Esophagus muscularis mucosa (tissue), 4 donors: ENCODE measurements around the gene SDK1.
"Not testable (repeated sequence)": the region's sequence is repeated elsewhere in the genome, so short reads cannot be mapped to it uniquely, and the experiment has no call there.

Experiments
- EP300 ChIP-seq: sonication (generic); formaldehyde crosslinking; IDR thresholded peaks from one replicate; pipeline ENCODE4 v1.6.1; 2017; ENCODE audit warnings: antibody characterized with exemption
- POLR2A ChIP-seq: fragments of 450-650 bp; IDR thresholded peaks from one replicate; pipeline ENCODE4 v1.6.1; 2017; ENCODE audit warnings: antibody characterized with exemption, moderate library complexity, mild to moderate bottlenecking, low read depth
- TF ChIP-seq, protein P1 (sequence below), 3 experiments: fragments of 200-600 bp in 2 of 3; fragments of 450-650 bp in 1 of 3; sonication (generic) in 2 of 3; IDR thresholded peaks; one replicate each; pipeline ENCODE4 v1.5.1; 2017 to 2019; ENCODE audit warnings: antibody characterized with exemption in 3 of 3, mild to moderate bottlenecking in 2 of 3, moderate library complexity in 1 of 3

DNA sequence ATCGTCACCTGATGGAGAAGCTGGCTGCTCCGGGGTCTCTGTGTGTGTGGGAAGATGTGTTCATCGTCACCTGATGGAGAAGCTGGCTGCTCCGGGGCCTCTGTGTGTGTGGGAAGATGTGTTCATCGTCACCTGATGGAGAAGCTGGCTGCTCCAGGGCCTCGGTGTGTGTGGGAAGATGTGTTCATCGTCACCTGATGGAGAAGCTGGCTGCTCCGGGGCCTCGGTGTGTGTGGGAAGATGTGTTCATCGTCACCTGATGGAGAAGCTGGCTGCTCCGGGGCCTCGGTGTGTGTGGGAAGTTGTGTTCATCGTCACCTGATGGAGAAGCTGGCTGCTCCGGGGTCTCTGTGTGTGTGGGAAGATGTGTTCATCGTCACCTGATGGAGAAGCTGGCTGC, 959.1 kb downstream of the SDK1 start:
- TF ChIP-seq, protein P1, sequence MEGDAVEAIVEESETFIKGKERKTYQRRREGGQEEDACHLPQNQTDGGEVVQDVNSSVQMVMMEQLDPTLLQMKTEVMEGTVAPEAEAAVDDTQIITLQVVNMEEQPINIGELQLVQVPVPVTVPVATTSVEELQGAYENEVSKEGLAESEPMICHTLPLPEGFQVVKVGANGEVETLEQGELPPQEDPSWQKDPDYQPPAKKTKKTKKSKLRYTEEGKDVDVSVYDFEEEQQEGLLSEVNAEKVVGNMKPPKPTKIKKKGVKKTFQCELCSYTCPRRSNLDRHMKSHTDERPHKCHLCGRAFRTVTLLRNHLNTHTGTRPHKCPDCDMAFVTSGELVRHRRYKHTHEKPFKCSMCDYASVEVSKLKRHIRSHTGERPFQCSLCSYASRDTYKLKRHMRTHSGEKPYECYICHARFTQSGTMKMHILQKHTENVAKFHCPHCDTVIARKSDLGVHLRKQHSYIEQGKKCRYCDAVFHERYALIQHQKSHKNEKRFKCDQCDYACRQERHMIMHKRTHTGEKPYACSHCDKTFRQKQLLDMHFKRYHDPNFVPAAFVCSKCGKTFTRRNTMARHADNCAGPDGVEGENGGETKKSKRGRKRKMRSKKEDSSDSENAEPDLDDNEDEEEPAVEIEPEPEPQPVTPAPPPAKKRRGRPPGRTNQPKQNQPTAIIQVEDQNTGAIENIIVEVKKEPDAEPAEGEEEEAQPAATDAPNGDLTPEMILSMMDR (IDR thresholded peaks at IDR 0.05): not testable (repeated sequence)
- TF ChIP-seq EP300, POLR2A: not testable (repeated sequence)
